K562 (cell line): Measurements from ENCODE around the gene MRPL4. TPM values are rescaled to one million over a fixed set of nuclear protein-coding genes. Genes with fewer than 3 reads are reported as not detected.

Experiments used
- BHLHE40 ChIP-seq: IDR thresholded peaks from 2 replicates; pipeline ENCODE4 v1.6.1; 2011; ENCODE audit warnings: low read length, improper control_type of control experiment
- DACH1 ChIP-seq: fragments of 450-650 bp; IDR thresholded peaks from 2 replicates; pipeline ENCODE4 v1.6.1; 2018; ENCODE audit not compliant: partially characterized antibody
- GTF2A2 ChIP-seq: IDR thresholded peaks from 2 replicates; pipeline ENCODE4 v1.6.1; 2016; ENCODE audit warnings: mild to moderate bottlenecking, missing genetic modification characterization, missing compliant biosample characterization
- HMG20B ChIP-seq: fragments of 250-450 bp; sonication (Bioruptor Pico); IDR thresholded peaks from 2 replicates; pipeline ENCODE4 v1.5.0; 2021; ENCODE audit warnings: mild to moderate bottlenecking
- MBD2 ChIP-seq: sonication (generic); IDR thresholded peaks from 2 replicates; pipeline ENCODE4 v1.6.1; 2016; ENCODE audit warnings: low read depth, borderline replicate concordance
- NCOA2 ChIP-seq, 2 experiments: fragments of 450-650 bp; IDR thresholded peaks; 2 replicates each; pipeline ENCODE4 v1.6.1; 2018; ENCODE audit warnings: mild to moderate bottlenecking in 2 of 2, moderate library complexity in 1 of 2; ENCODE audit not compliant: partially characterized antibody in 2 of 2
- PTBP1 ChIP-seq: fragments of 200-400 bp; formaldehyde crosslinking; IDR thresholded peaks from 2 replicates; pipeline ENCODE4 v1.6.1; 2017; ENCODE audit warnings: low read depth, low read length
- SOX6 ChIP-seq: fragments of 450-650 bp; IDR thresholded peaks from 2 replicates; pipeline ENCODE4 v1.6.1; 2014; ENCODE audit warnings: mild to moderate bottlenecking
- TAL1 ChIP-seq: fragments of 450-650 bp; IDR thresholded peaks from 2 replicates; pipeline ENCODE4 v1.6.1; 2016; ENCODE audit warnings: mild to moderate bottlenecking
- TCF3 ChIP-seq: sonication (generic); formaldehyde crosslinking; IDR thresholded peaks from 2 replicates; pipeline ENCODE4 v1.4.0; 2020; ENCODE audit warnings: mild to moderate bottlenecking, missing genetic modification reagents
- TEAD2 ChIP-seq: fragments of 450-650 bp; IDR thresholded peaks from 2 replicates; pipeline ENCODE4 v1.6.1; 2016; ENCODE audit warnings: missing genetic modification characterization, control low read depth, missing compliant biosample characterization
- ZNF444 ChIP-seq: fragments of 250-450 bp; sonication (Bioruptor Pico); IDR thresholded peaks from 2 replicates; pipeline ENCODE4 v1.4.0; 2020; ENCODE audit warnings: mild to moderate bottlenecking, moderate library complexity
- ZNF695 ChIP-seq: fragments of 450-650 bp; formaldehyde crosslinking; IDR thresholded peaks from 2 replicates; pipeline ENCODE4 v1.4.0; 2020; ENCODE audit warnings: mild to moderate bottlenecking, moderate library complexity
- ZNF764 ChIP-seq: fragments of 250-450 bp; sonication (Bioruptor Pico); IDR thresholded peaks from 2 replicates; pipeline ENCODE4 v1.4.0; 2020; ENCODE audit warnings: low read depth, mild to moderate bottlenecking, moderate library complexity
- polyA plus RNA-seq, 8 experiments: library from polyadenylated mRNA; depleted of rRNA in 4 of 8; stranded (reverse) in 5 of 8; unstranded in 3 of 8; fragments of >200 nt; fragmentation: Nextera tagmentation in 2 of 8; fragmentation: Illumina TruSeq in 1 of 8; extraction: Ambion mirVana in 2 of 8; extraction: Trizol in 1 of 8; gene quantifications; 2 replicates each; pipeline versions ENCODE4 v1.2.1 to v1.2.3, GENCODE V29; 2011 to 2014; ENCODE audit warnings: inconsistent platforms in 1 of 8, missing spikeins in 1 of 8
- total RNA-seq, 7 experiments: library from RNA; depleted of rRNA in 6 of 7; stranded (reverse); fragments of >200 nt in 6 of 7; fragmentation: Illumina TruSeq in 2 of 7; extraction: Trizol in 2 of 7; gene quantifications; 2 replicates each; pipeline versions ENCODE4 v1.2.1 to v1.2.3, GENCODE V29; 2011 to 2021; ENCODE audit warnings: low replicate concordance in 1 of 7
- TF ChIP-seq, protein P1 (sequence below): fragments of 450-650 bp; IDR thresholded peaks from 2 replicates; pipeline ENCODE4 v1.7.0; 2016; ENCODE audit warnings: borderline replicate concordance
- TF ChIP-seq, protein P2 (sequence below): fragments of 250-450 bp; sonication (Bioruptor Pico); IDR thresholded peaks from 2 replicates; pipeline ENCODE4 v1.5.0; 2021; ENCODE audit warnings: mild to moderate bottlenecking, borderline replicate concordance
- TF ChIP-seq, protein P3 (sequence below): fragments of 250-450 bp; sonication (Bioruptor Pico); IDR thresholded peaks from 2 replicates; pipeline ENCODE4 v1.8.0; 2022; ENCODE audit warnings: inconsistent platforms
- TF ChIP-seq, protein P4 (sequence below): fragments of 250-450 bp; sonication (Bioruptor Pico); IDR thresholded peaks from 2 replicates; pipeline ENCODE4 v1.4.0; 2020; ENCODE audit warnings: mild to moderate bottlenecking, moderate library complexity, borderline replicate concordance

Gene MRPL4
- total and polyA plus RNA-seq, 9 of the 15 experiments (the other 6 are each of a cell fraction or from before 2014, with no cell fraction given), result 1.4 to 239 (median 64.9) TPM

DNA sequence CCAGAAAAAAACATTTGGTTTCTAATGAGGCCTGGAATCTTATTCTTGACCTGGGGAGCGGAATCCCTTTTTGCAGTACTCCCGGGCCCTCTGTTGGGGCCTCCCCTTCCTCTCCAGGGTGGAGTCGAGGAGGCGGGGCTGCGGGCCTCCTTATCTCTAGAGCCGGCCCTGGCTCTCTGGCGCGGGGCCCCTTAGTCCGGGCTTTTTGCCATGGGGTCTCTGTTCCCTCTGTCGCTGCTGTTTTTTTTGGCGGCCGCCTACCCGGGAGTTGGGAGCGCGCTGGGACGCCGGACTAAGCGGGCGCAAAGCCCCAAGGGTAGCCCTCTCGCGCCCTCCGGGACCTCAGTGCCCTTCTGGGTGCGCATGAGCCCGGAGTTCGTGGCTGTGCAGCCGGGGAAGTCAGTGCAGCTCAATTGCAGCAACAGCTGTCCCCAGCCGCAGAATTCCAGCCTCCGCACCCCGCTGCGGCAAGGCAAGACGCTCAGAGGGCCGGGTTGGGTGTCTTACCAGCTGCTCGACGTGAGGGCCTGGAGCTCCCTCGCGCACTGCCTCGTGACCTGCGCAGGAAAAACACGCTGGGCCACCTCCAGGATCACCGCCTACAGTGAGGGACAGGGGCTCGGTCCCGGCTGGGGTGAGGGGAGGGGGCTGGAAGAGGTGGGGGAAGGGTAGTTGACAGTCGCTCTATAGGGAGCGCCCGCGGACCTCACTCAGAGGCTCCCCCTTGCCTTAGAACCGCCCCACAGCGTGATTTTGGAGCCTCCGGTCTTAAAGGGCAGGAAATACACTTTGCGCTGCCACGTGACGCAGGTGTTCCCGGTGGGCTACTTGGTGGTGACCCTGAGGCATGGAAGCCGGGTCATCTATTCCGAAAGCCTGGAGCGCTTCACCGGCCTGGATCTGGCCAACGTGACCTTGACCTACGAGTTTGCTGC is 35.1 kb downstream of the MRPL4 start, which contains the start of gene ICAM4 (continued):
- TF ChIP-seq PTBP1 (no peak), MBD2 (peak; percentile 41; the same call in 1 of the 2 replicates), SOX6 (peak; percentile 47; the same call in 1 of the 2 replicates), ZNF695 (CRISPR knock-in tag) (no peak), TEAD2 (tag) (no peak), TAL1 (peak; percentile 29; the same call in 1 of the 2 replicates), ZNF764 (no peak), BHLHE40 (peak; percentile 5; the same call in 1 of the 2 replicates), TCF3 (peak; percentile 25; the same call in 1 of the 2 replicates), GTF2A2 (tag) (no peak), HMG20B (CRISPR knock-in tag) (0 out of 2 replicates have a peak, but pooled peaks have one; percentile 70), ZNF444 (CRISPR knock-in tag) (no peak), DACH1 (peak; percentile 74), NCOA2 (IDR thresholded peaks at IDR 0.05; ENCODE audit: partially characterized antibody in 2 of 2) (no peak)
- TF ChIP-seq, protein P1, sequence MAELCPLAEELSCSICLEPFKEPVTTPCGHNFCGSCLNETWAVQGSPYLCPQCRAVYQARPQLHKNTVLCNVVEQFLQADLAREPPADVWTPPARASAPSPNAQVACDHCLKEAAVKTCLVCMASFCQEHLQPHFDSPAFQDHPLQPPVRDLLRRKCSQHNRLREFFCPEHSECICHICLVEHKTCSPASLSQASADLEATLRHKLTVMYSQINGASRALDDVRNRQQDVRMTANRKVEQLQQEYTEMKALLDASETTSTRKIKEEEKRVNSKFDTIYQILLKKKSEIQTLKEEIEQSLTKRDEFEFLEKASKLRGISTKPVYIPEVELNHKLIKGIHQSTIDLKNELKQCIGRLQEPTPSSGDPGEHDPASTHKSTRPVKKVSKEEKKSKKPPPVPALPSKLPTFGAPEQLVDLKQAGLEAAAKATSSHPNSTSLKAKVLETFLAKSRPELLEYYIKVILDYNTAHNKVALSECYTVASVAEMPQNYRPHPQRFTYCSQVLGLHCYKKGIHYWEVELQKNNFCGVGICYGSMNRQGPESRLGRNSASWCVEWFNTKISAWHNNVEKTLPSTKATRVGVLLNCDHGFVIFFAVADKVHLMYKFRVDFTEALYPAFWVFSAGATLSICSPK, result no peak
- TF ChIP-seq, protein P2, sequence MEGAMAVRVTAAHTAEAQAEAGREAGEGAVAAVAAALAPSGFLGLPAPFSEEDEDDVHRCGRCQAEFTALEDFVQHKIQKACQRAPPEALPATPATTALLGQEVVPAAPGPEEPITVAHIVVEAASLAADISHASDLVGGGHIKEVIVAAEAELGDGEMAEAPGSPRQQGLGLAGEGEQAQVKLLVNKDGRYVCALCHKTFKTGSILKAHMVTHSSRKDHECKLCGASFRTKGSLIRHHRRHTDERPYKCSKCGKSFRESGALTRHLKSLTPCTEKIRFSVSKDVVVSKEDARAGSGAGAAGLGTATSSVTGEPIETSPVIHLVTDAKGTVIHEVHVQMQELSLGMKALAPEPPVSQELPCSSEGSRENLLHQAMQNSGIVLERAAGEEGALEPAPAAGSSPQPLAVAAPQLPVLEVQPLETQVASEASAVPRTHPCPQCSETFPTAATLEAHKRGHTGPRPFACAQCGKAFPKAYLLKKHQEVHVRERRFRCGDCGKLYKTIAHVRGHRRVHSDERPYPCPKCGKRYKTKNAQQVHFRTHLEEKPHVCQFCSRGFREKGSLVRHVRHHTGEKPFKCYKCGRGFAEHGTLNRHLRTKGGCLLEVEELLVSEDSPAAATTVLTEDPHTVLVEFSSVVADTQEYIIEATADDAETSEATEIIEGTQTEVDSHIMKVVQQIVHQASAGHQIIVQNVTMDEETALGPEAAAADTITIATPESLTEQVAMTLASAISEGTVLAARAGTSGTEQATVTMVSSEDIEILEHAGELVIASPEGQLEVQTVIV, result no peak
- TF ChIP-seq, protein P3, sequence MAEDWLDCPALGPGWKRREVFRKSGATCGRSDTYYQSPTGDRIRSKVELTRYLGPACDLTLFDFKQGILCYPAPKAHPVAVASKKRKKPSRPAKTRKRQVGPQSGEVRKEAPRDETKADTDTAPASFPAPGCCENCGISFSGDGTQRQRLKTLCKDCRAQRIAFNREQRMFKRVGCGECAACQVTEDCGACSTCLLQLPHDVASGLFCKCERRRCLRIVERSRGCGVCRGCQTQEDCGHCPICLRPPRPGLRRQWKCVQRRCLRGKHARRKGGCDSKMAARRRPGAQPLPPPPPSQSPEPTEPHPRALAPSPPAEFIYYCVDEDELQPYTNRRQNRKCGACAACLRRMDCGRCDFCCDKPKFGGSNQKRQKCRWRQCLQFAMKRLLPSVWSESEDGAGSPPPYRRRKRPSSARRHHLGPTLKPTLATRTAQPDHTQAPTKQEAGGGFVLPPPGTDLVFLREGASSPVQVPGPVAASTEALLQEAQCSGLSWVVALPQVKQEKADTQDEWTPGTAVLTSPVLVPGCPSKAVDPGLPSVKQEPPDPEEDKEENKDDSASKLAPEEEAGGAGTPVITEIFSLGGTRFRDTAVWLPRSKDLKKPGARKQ (CRISPR knock-in tag), result no peak
- TF ChIP-seq, protein P4, sequence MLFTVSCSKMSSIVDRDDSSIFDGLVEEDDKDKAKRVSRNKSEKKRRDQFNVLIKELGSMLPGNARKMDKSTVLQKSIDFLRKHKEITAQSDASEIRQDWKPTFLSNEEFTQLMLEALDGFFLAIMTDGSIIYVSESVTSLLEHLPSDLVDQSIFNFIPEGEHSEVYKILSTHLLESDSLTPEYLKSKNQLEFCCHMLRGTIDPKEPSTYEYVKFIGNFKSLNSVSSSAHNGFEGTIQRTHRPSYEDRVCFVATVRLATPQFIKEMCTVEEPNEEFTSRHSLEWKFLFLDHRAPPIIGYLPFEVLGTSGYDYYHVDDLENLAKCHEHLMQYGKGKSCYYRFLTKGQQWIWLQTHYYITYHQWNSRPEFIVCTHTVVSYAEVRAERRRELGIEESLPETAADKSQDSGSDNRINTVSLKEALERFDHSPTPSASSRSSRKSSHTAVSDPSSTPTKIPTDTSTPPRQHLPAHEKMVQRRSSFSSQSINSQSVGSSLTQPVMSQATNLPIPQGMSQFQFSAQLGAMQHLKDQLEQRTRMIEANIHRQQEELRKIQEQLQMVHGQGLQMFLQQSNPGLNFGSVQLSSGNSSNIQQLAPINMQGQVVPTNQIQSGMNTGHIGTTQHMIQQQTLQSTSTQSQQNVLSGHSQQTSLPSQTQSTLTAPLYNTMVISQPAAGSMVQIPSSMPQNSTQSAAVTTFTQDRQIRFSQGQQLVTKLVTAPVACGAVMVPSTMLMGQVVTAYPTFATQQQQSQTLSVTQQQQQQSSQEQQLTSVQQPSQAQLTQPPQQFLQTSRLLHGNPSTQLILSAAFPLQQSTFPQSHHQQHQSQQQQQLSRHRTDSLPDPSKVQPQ (CRISPR knock-in tag), result no peak
